HEK293 (cell line): ENCODE results near the gene PLEKHB2.
A peak's percentile ranks its signal among the peaks of the same experiment; 100 is the strongest.

Experiments
- CTCF ChIA-PET: fragments of 350-600 bp; formaldehyde crosslinking; extraction: SDS; loops from one replicate; lab custom pipeline; 2021; ENCODE audit warnings: antibody characterized with exemption; lab: Yijun Ruan, JAX
- POLR2A ChIA-PET: fragments of 300-600 bp; formaldehyde crosslinking; extraction: SDS; loops from one replicate; lab custom pipeline; 2020; ENCODE audit warnings: antibody characterized with exemption, inconsistent platforms; lab: Yijun Ruan, JAX
- H3K27ac ChIP-seq: fragments of 200-500 bp; sonication (Bioruptor generic); 2 replicates; pipeline ENCODE4 v1.5.1; 2014; ENCODE audit warnings: low read depth, low read length, control low read depth, inconsistent platforms; ENCODE audit errors: extremely low read depth
- H3K36me3 ChIP-seq, 2 experiments: fragments of 200-500 bp in 1 of 2; sonication (Bioruptor generic) in 1 of 2; 1 replicate in 1 of 2; 2 replicates in 1 of 2; pipeline ENCODE4 v1.5.1; 2014 to 2017; ENCODE audit warnings: inconsistent platforms in 2 of 2, low read length in 2 of 2; ENCODE audit not compliant: control insufficient read depth in 2 of 2, insufficient read depth in 1 of 2
- H3K4me1 ChIP-seq: fragments of 200-500 bp; sonication (Bioruptor generic); 2 replicates; pipeline ENCODE4 v1.5.1; 2014; ENCODE audit warnings: mild to moderate bottlenecking, low read length, inconsistent platforms; ENCODE audit not compliant: control insufficient read depth, insufficient read depth
- H3K4me3 ChIP-seq: 2 replicates; pipeline ENCODE4 v1.5.1; 2011; ENCODE audit warnings: low read depth, mild to moderate bottlenecking, control low read depth, low read length, moderate library complexity
- H3K9me3 ChIP-seq: fragments of 200-500 bp; sonication (Bioruptor generic); 2 replicates; pipeline ENCODE4 v1.5.1; 2014; ENCODE audit warnings: low read depth, low read length, inconsistent platforms; ENCODE audit not compliant: control insufficient read depth, insufficient read depth
- RBAK ChIP-seq: fragments of 450-650 bp; formaldehyde crosslinking; IDR thresholded peaks from 2 replicates; pipeline ENCODE4 v1.5.1; 2016; ENCODE audit warnings: missing biosample characterization, missing genetic modification characterization
- SCRT2 ChIP-seq: fragments of 450-650 bp; formaldehyde crosslinking; IDR thresholded peaks from 2 replicates; pipeline ENCODE4 v1.5.1; 2016; ENCODE audit warnings: missing biosample characterization, missing genetic modification characterization
- ZNF121 ChIP-seq: fragments of 450-650 bp; formaldehyde crosslinking; IDR thresholded peaks from 2 replicates; pipeline ENCODE4 v1.5.1; 2016; ENCODE audit warnings: missing biosample characterization, missing genetic modification characterization
- ZNF324 ChIP-seq: fragments of 450-650 bp; formaldehyde crosslinking; IDR thresholded peaks from 2 replicates; pipeline ENCODE4 v1.5.1; 2016; ENCODE audit warnings: missing biosample characterization, missing genetic modification characterization
- ZNF433 ChIP-seq: fragments of 450-650 bp; formaldehyde crosslinking; IDR thresholded peaks from 2 replicates; pipeline ENCODE4 v1.5.1; 2016; ENCODE audit warnings: missing biosample characterization, missing genetic modification characterization, low read depth
- ZNF544 ChIP-seq: fragments of 450-650 bp; formaldehyde crosslinking; IDR thresholded peaks from 2 replicates; pipeline ENCODE4 v1.5.0; 2017; ENCODE audit warnings: missing biosample characterization, missing genetic modification characterization
- TF ChIP-seq, protein P1 (sequence below): fragments of 450-650 bp; formaldehyde crosslinking; IDR thresholded peaks from 2 replicates; pipeline ENCODE4 v1.5.1; 2016; ENCODE audit warnings: missing biosample characterization, missing genetic modification characterization
- TF ChIP-seq, protein P2 (sequence below): fragments of 450-650 bp; formaldehyde crosslinking; IDR thresholded peaks from 2 replicates; pipeline ENCODE4 v1.5.1; 2016; ENCODE audit warnings: missing biosample characterization, missing genetic modification characterization
- TF ChIP-seq, protein P3 (sequence below): fragments of 450-650 bp; formaldehyde crosslinking; IDR thresholded peaks from 2 replicates; pipeline ENCODE4 v1.5.1; 2016; ENCODE audit warnings: missing biosample characterization, missing genetic modification characterization

The PLEKHB2 gene

DNA sequence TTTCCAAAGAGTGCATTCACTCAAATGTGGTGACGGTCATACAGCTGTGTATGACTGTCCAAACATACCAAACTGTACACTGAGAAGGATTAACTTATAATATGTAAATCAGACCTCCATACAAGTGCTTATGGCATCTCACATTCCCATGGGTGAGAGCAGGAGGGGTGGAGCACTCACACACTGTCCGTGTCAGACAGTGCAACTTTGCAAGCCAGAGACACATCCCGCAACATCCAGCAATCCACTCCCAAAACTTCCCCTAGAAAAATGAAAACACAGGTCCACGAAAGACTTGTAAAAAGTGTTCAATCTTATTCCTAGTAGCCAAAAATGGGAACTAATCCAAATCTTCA, 48.2 kb upstream of the PLEKHB2 start:
- peaks cover 24 to 91% of the 10 kb centered on the region in 2 experiments for H3K36me3 ChIP-seq
- H3K9me3 ChIP-seq: no peaks in the 10 kb centered on the region
- TF ChIP-seq, protein P1, sequence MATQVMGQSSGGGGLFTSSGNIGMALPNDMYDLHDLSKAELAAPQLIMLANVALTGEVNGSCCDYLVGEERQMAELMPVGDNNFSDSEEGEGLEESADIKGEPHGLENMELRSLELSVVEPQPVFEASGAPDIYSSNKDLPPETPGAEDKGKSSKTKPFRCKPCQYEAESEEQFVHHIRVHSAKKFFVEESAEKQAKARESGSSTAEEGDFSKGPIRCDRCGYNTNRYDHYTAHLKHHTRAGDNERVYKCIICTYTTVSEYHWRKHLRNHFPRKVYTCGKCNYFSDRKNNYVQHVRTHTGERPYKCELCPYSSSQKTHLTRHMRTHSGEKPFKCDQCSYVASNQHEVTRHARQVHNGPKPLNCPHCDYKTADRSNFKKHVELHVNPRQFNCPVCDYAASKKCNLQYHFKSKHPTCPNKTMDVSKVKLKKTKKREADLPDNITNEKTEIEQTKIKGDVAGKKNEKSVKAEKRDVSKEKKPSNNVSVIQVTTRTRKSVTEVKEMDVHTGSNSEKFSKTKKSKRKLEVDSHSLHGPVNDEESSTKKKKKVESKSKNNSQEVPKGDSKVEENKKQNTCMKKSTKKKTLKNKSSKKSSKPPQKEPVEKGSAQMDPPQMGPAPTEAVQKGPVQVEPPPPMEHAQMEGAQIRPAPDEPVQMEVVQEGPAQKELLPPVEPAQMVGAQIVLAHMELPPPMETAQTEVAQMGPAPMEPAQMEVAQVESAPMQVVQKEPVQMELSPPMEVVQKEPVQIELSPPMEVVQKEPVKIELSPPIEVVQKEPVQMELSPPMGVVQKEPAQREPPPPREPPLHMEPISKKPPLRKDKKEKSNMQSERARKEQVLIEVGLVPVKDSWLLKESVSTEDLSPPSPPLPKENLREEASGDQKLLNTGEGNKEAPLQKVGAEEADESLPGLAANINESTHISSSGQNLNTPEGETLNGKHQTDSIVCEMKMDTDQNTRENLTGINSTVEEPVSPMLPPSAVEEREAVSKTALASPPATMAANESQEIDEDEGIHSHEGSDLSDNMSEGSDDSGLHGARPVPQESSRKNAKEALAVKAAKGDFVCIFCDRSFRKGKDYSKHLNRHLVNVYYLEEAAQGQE (tag by site-specific recombination): no peak
- TF ChIP-seq, protein P2, sequence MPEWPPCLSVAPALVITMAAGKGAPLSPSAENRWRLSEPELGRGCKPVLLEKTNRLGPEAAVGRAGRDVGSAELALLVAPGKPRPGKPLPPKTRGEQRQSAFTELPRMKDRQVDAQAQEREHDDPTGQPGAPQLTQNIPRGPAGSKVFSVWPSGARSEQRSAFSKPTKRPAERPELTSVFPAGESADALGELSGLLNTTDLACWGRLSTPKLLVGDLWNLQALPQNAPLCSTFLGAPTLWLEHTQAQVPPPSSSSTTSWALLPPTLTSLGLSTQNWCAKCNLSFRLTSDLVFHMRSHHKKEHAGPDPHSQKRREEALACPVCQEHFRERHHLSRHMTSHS (tag by site-specific recombination): no peak
- TF ChIP-seq ZNF544: no peak
- TF ChIP-seq, protein P3, sequence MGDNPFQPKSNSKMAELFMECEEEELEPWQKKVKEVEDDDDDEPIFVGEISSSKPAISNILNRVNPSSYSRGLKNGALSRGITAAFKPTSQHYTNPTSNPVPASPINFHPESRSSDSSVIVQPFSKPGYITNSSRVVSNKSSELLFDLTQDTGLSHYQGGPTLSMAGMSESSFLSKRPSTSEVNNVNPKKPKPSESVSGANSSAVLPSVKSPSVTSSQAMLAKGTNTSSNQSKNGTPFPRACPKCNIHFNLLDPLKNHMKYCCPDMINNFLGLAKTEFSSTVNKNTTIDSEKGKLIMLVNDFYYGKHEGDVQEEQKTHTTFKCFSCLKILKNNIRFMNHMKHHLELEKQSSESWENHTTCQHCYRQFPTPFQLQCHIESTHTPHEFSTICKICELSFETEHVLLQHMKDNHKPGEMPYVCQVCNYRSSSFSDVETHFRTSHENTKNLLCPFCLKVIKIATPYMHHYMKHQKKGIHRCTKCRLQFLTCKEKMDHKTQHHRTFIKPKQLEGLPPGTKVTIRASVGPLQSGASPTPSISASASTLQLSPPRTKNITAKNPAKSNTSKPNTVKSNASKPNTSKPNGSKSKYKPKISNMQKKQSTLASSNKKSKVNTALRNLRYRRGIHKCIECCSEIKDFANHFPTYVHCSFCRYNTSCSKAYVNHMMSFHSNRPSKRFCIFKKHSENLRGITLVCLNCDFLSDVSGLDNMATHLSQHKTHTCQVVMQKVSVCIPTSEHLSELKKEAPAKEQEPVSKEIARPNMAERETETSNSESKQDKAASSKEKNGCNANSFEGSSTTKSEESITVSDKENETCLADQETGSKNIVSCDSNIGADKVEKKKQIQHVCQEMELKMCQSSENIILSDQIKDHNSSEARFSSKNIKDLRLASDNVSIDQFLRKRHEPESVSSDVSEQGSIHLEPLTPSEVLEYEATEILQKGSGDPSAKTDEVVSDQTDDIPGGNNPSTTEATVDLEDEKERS (tag by site-specific recombination): no peak
- TF ChIP-seq RBAK: no peak
- ChIA-PET CTCF (no interaction called here), POLR2A (no interaction called here)
- no peak overlapping the region for H3K4me3 ChIP-seq
- no peak overlapping the region for H3K27ac ChIP-seq
- peaks cover under 1% of the 10 kb centered on the region; the same call in 1 of the 2 replicates for H3K4me1 ChIP-seq

DNA sequence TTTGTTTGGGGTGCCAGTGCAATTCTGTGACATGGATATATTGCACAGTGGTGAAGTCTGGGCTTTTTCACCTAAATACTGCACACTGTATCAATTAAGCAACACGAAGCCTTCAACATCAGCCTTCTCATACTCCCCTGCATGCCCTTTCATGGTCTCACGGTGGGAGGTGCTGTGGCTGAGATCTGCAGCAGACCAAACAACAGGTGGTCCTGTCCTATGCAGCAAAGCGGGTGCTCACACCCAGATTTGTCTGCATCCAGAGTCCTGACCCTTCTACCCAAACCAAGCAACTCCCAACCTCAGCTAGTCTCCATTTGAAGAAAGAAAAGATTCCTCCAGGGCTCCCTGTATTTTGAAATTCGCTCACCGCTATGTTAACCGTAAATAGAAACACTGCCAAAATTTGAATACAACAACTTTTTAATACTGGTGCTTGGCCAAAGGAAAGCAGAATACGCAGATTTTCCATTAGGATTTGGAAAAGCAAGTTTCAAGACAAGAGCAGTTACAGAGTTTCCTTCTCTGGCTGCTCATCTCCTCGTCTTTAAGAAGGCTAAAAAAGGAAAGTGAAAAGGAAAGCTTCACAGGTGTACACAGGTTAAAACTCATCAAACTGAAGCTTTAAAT, 46.8 kb upstream of the PLEKHB2 start:
- H3K4me3 ChIP-seq: no peak overlapping the region
- TF ChIP-seq SCRT2 (tag by site-specific recombination) (peak; percentile 52), ZNF324 (tag by site-specific recombination) (no peak)
- peaks cover 9% of the 10 kb centered on the region; the same call in 1 of the 2 replicates for H3K4me1 ChIP-seq
- no peak overlapping the region for H3K27ac ChIP-seq
- POLR2A ChIA-PET: no interaction called here
- CTCF ChIA-PET: no interaction called here
- H3K36me3 ChIP-seq: peaks cover 20 to 88% of the 10 kb centered on the region in 2 experiments
- H3K9me3 ChIP-seq: no peaks in the 10 kb centered on the region

DNA sequence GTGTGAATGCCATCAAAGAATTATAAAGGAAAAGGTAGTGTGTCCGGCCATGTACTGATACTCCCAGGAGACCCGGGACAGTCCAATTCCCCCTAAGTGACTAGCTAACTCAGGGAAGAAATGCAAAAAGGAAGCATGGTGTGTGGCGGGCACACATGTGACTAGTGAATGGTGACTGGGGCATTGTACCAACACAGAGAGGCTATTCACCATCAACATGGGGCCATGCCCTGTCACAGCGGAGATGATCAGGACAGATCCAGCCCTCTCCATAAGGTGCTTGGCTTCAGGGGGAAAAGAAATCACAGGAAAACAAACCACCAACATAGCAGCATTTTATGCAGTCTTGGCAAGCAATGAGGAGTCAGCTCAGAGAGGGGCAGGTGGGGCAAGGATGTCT, 46.2 kb upstream of the PLEKHB2 start:
- H3K4me1 ChIP-seq: peaks cover 10% of the 10 kb centered on the region; the same call in 1 of the 2 replicates
- H3K9me3 ChIP-seq: no peaks in the 10 kb centered on the region
- H3K4me3 ChIP-seq: no peak overlapping the region
- H3K36me3 ChIP-seq: peaks cover 20 to 85% of the 10 kb centered on the region in 2 experiments
- CTCF ChIA-PET: interaction anchor here (0.5 kb wide), 1 partner anchor 90 kb away, joined by 3 read pairs; no protein-coding TSS in a partner anchor
- TF ChIP-seq ZNF121 (tag by site-specific recombination): no peak
- no peak for TF ChIP-seq ZNF433 (tag by site-specific recombination)
- TF ChIP-seq, all 188 proteins: peak for 0
- POLR2A ChIA-PET: no interaction called here
- no peak overlapping the region for H3K27ac ChIP-seq
